Breast epithelium (tissue), 4 donors: ENCODE data around the gene NR3C2. TPM values are rescaled to one million over a fixed set of nuclear protein-coding genes. Genes with fewer than 3 reads are reported as not detected.
A peak's percentile ranks its signal among the peaks of the same experiment; 100 is the strongest.

Experiments
- DNase-seq, 2 donors: peaks; one replicate each; pipeline ENCODE4 v3.0.0-alpha.2; 2019; ENCODE audit warnings: low spot score in 2 of 2
- H3K27ac ChIP-seq, 2 donors: fragments of 200-600 bp; sonication (generic) in 1 of 2; one replicate each; pipeline ENCODE4 v1.5.1; 2016 to 2019; ENCODE audit warnings: mild to moderate bottlenecking in 1 of 2
- H3K27me3 ChIP-seq, 2 donors: fragments of 200-600 bp; sonication (generic) in 1 of 2; one replicate each; pipeline versions ENCODE4 v1.5.1 to v1.6.0; 2017 to 2019; ENCODE audit warnings: control low read depth in 1 of 2, mild to moderate bottlenecking in 1 of 2
- H3K36me3 ChIP-seq: fragments of 200-600 bp; one replicate; pipeline ENCODE4 v1.5.1; 2019
- H3K4me1 ChIP-seq, 2 donors: fragments of 200-600 bp; sonication (generic); one replicate each; pipeline ENCODE4 v1.5.1; 2016 to 2019; ENCODE audit warnings: control low read depth in 1 of 2
- H3K4me3 ChIP-seq, 3 donors: fragments of 200-600 bp; sonication (generic); 1 replicate in 2 of 3; 2 replicates in 1 of 3; pipeline ENCODE4 v1.5.1; 2016 to 2019; ENCODE audit warnings: mild to moderate bottlenecking in 3 of 3, moderate library complexity in 2 of 3
- H3K9me3 ChIP-seq, 2 donors: fragments of 200-600 bp; sonication (generic) in 1 of 2; one replicate each; pipeline ENCODE4 v1.5.1; 2016 to 2019; ENCODE audit warnings: control low read depth in 1 of 2
- POLR2A ChIP-seq: fragments of 450-650 bp; IDR thresholded peaks from one replicate; pipeline ENCODE4 v1.6.1; 2016; ENCODE audit warnings: antibody characterized with exemption, mild to moderate bottlenecking, moderate library complexity
- POLR2AphosphoS5 ChIP-seq, 3 donors: sonication (generic); formaldehyde crosslinking; IDR thresholded peaks; one replicate each; pipeline ENCODE4 v1.6.1; 2017; ENCODE audit warnings: antibody characterized with exemption in 3 of 3
- intact Hi-C: fragments of 100-400 bp; cut with DNase I; formaldehyde crosslinking; loops from one replicate; pipeline ENCODE4 v1.15.1; 2023; ENCODE audit warnings: low total_unique reads
- total RNA-seq, 3 donors: library from RNA; depleted of rRNA; stranded (reverse); fragments of >200 nt; gene quantifications; one replicate each; pipeline ENCODE4 v1.1.0, GENCODE V29; 2016
- TF ChIP-seq, protein P1 (sequence below), 3 donors: fragments of 450-650 bp; IDR thresholded peaks; one replicate each; pipeline ENCODE4 v1.5.1; 2016 to 2017; ENCODE audit warnings: antibody characterized with exemption in 3 of 3, mild to moderate bottlenecking in 3 of 3, moderate library complexity in 3 of 3

NR3C2 gene
- total RNA-seq, 3 donors from 2014 or later: 8.0 to 39.5 (median 13.8) TPM

DNA sequence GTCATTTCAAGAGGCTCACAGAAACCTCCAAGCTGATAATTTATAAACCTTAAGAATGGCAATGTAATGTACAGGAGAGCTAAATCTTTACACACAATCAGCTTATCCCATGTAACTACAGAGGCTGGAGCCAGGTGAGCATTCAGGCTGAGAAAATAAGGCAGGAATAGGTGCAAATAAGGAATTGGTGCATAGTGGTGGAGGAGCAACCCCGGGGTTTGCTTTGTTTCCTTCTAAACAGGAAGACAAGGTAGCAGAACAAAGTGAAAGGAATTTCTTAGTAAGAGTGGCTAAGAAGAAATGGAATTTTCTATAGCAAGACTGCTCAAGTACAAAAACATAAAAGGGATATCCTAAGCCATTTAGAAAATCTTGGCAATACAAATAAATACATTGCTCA, 82.4 kb downstream of the NR3C2 start:
- Histone ChIP-seq H3K4me3 (no peak overlapping the region), H3K9me3 (no peaks in the 10 kb centered on the region), H3K27ac (no peak overlapping the region), H3K36me3 (no peaks in the 10 kb centered on the region), H3K27me3 (no peaks in the 10 kb centered on the region), H3K4me1 (no peaks in the 10 kb centered on the region)
- no peak for DNase-seq
- TF ChIP-seq, protein P1, sequence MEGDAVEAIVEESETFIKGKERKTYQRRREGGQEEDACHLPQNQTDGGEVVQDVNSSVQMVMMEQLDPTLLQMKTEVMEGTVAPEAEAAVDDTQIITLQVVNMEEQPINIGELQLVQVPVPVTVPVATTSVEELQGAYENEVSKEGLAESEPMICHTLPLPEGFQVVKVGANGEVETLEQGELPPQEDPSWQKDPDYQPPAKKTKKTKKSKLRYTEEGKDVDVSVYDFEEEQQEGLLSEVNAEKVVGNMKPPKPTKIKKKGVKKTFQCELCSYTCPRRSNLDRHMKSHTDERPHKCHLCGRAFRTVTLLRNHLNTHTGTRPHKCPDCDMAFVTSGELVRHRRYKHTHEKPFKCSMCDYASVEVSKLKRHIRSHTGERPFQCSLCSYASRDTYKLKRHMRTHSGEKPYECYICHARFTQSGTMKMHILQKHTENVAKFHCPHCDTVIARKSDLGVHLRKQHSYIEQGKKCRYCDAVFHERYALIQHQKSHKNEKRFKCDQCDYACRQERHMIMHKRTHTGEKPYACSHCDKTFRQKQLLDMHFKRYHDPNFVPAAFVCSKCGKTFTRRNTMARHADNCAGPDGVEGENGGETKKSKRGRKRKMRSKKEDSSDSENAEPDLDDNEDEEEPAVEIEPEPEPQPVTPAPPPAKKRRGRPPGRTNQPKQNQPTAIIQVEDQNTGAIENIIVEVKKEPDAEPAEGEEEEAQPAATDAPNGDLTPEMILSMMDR (IDR thresholded peaks at IDR 0.05): no peak
- TF ChIP-seq POLR2AphosphoS5 (IDR thresholded peaks at IDR 0.05): no peak
- no peak for TF ChIP-seq POLR2A
- intact Hi-C loops: no loop called here

DNA sequence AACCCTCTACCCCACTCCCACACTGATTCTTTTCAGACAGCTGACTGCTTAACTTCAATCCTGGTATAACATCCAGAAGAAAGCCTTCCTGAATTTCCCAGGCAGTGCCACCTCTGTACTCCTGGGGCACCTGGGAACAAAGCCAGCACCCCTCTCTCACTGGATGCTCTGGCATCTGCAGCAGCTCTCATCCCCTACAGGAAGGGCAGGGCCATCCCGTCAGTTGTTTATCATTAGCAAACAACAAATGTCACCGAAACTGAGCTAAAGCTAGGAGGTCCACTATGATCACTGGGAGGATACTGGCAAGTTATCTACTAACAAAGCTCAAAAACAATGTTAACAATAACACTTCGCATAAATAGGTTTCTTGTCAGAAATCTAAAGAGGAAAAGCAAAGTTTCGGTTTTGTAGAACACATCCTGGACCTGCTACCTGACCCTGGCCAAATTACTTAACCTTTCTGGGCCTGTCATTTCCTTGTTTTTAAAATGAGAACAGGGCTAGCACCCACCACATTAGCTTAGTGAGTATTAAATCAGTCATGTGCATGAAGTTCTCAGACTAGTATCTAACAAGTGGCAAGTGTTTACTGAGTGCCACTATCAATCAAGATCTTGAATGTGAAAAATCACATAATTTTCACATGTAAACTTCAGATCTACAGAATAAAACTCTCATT, 86.6 kb downstream of the NR3C2 start:
- intact Hi-C loops: no loop called here
- H3K4me3 ChIP-seq: no peak overlapping the region
- TF ChIP-seq, protein P1 (IDR thresholded peaks at IDR 0.05): no peak
- TF ChIP-seq POLR2AphosphoS5 (IDR thresholded peaks at IDR 0.05) (no peak), POLR2A (no peak)
- no peaks in the 10 kb centered on the region for H3K9me3 ChIP-seq
- H3K27ac ChIP-seq: peak overlapping the region in 1 of 2 donors; percentile 56
- H3K4me1 ChIP-seq: no peaks in the 10 kb centered on the region
- DNase-seq: no peak
- H3K27me3 ChIP-seq: no peaks in the 10 kb centered on the region
- H3K36me3 ChIP-seq: no peaks in the 10 kb centered on the region

DNA sequence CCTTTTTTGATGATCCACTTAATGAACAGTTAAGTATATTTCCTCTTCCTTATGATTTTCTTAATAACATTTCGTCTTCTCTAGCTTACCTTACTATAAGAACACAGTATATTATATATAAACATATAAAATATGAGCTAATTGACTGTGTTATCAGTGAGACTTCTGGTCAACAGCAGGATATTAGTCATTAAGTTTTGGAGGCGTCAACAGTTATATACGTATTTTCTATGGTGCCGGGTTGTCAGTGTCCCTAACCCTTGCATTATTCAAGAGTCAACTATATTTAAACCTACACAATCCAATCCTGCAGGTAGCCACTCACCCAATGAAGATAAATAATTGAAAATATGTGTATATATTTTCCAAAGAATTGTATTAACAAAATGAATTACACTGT, 88.0 kb downstream of the NR3C2 start:
- Histone ChIP-seq H3K36me3 (no peaks in the 10 kb centered on the region), H3K9me3 (no peaks in the 10 kb centered on the region), H3K27ac (no peak overlapping the region), H3K27me3 (no peaks in the 10 kb centered on the region), H3K4me3 (no peak overlapping the region), H3K4me1 (no peaks in the 10 kb centered on the region)
- intact Hi-C loops: no loop called here
- TF ChIP-seq POLR2A (no peak), POLR2AphosphoS5 (IDR thresholded peaks at IDR 0.05) (no peak)
- TF ChIP-seq, protein P1 (IDR thresholded peaks at IDR 0.05): no peak
- DNase-seq: no peak

DNA sequence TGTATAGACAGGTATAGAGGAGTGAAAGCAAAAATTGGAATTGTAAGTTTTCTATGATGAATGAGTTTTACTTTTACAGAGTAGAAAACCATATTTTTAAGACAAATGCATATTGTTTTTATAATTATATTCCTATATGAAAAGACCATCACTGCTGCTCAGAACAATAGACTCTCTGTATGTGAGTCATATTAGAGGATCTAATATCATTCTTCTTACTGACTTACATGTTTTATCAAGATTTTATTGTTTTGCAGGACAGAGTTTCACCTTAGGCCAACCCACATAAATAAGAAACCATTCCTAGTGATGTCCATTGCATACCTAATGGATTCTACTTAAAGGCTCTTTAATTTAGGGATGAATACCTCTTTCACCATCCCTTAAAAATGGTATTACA, 88.6 kb downstream of the NR3C2 start:
- no peak for DNase-seq
- H3K4me3 ChIP-seq: no peak overlapping the region
- H3K36me3 ChIP-seq: no peaks in the 10 kb centered on the region
- no peaks in the 10 kb centered on the region for H3K9me3 ChIP-seq
- intact Hi-C loops: no loop called here
- TF ChIP-seq, protein P1 (IDR thresholded peaks at IDR 0.05): no peak
- TF ChIP-seq POLR2AphosphoS5 (IDR thresholded peaks at IDR 0.05) (no peak), POLR2A (no peak)
- H3K27me3 ChIP-seq: no peaks in the 10 kb centered on the region
- no peaks in the 10 kb centered on the region for H3K4me1 ChIP-seq
- no peak overlapping the region for H3K27ac ChIP-seq

DNA sequence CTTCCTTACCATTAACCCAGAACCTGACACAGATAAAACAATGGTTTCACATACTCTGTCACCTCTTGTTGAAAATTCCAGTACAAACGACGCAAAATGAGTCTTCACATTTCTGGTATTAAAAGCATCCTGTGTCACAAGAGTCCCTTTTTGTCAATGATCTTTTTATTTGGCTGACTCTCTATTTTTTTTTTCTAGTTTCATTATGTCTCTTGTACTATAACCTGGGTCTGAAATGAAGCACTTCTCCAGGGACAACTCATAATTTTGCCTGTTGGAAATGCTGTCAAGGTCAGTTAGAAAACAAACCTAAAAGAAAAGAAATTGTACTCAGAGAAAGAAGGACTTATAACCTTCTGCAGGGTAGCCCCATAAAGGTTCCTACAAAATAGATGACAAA, 93.1 kb downstream of the NR3C2 start:
- no peaks in the 10 kb centered on the region for H3K27me3 ChIP-seq
- DNase-seq: no peak
- intact Hi-C loops: no loop called here
- no peaks in the 10 kb centered on the region for H3K4me1 ChIP-seq
- TF ChIP-seq POLR2AphosphoS5 (IDR thresholded peaks at IDR 0.05) (no peak), POLR2A (no peak)
- TF ChIP-seq, protein P1 (IDR thresholded peaks at IDR 0.05): no peak
- no peak overlapping the region for H3K4me3 ChIP-seq
- no peak overlapping the region for H3K27ac ChIP-seq
- no peaks in the 10 kb centered on the region for H3K9me3 ChIP-seq
- H3K36me3 ChIP-seq: no peaks in the 10 kb centered on the region
